Stimulated activated CD4-positive, alpha-beta T cell treated with anti-CD3 and anti-CD28 coated beads, TNF-alpha, amount 100 ng/mL, for 4 hours (primary cell): ENCODE data around the gene FCN3.

ENCODE experiments used
- DNase-seq, 3 experiments: peaks; one replicate each; pipeline ENCODE4 v3.0.0-alpha.2; 2020; ENCODE audit warnings: low read depth in 3 of 3

FCN3 gene

GRCh38 chr1:27380224-27380623 lies 5.6 kb upstream of the FCN3 start:
- no peak for DNase-seq

DNA sequence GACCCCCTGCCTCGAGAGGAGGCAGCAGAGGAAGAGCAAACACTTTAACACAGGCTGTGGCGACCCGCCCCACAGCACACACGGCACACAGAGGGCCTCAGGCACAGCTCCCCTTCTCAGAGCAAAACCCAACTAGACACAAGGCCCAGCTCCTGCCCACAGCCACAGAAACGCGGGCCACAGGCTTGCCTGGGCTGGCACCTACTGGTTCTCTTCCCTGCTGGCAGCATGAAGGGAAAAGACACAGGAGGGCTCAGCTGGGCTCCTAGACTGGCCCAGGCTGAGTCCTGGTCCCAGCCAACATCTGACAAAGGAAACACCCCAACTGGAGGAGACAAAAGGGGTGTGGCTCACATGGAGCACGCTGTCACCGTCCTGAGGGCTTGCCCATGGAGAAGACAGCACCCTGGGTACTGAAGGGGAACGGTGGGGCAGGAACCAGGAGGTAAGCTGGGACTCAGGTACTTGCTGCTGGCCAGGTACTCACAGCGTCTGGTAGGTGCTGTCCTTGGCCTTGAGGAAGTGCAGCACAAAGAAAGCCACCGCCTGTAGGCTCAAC lies 5.0 kb upstream of the FCN3 start:
- DNase-seq = no peak

DNA sequence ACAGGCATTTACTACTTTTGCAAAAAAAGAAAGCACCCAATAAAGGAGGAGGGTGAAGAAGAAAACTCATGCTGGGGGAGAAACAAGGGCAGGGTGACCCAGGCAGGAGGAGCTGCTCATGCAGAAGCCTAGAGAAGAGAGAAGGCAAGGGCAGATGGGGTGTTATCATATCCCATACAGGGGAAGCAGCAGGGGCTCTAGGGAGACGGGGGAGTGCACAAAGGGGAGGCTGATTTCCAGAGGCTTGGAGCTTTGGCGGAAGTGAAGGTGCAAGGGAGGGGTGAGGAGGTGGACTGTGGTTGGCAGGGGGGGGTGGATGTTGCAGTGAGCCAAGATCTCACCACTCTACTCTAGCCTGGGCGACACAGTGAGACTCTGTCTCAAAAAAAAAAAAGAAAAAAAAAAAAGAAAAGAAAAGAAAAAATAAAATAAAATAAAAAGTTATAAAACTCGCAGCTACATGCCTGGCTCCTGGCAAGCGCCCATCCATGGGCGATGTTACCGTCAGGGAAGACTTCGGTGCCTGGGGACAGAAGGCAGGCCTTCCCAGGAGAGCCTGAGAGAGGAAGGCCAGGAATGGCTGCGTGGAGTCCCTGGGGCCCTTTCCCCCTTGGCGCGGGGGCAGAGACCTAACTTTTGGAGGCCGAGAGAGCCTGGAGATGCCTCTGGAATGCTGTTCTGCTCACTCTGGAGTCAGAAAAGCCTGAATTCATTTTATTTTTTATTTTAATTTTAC lies 3.3 kb upstream of the FCN3 start:
- DNase-seq = no peak

DNA sequence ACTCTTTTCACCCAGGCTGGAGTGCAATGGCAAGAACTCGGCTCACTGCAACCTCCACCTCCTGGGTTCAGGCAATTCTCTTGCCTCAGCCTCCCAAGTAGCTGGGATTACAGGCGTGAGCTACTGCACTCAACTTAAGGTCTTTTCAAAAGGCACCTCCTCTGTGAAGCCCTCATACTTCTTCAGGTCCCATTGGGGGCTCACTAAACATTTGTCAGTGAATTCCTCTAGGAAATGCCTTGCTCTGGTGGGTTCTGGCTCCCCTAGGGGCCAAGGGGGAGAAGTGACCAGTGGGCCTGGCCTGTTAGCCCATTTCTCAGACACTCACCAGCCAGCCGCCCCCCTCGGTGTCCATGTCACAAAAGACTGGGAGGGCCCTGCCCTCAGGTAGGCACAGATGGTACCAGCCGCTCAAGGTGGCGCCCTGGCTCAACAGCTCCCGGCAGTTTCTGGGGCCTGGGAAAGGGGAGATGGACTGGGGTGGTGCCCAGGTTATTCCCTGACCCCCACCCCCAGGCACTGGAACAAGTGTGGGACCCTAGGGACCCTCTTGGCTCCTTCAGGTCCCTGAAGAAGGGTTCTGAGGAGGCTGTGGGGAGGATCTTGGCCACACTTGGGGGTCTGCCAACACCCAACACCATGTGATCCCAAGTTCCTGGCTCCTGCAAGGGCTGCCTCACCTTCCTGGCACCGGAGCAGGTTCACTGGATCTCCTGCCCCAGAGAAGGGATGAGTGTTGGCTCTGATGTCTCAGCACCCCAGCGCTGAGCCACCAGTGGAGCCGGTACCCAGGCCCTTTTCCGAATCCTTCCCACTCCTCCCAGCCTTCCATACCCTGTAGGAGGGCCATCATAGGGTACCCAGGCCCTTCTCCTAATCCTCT lies 1.6 kb downstream of the FCN3 start:
- no peak for DNase-seq

DNA sequence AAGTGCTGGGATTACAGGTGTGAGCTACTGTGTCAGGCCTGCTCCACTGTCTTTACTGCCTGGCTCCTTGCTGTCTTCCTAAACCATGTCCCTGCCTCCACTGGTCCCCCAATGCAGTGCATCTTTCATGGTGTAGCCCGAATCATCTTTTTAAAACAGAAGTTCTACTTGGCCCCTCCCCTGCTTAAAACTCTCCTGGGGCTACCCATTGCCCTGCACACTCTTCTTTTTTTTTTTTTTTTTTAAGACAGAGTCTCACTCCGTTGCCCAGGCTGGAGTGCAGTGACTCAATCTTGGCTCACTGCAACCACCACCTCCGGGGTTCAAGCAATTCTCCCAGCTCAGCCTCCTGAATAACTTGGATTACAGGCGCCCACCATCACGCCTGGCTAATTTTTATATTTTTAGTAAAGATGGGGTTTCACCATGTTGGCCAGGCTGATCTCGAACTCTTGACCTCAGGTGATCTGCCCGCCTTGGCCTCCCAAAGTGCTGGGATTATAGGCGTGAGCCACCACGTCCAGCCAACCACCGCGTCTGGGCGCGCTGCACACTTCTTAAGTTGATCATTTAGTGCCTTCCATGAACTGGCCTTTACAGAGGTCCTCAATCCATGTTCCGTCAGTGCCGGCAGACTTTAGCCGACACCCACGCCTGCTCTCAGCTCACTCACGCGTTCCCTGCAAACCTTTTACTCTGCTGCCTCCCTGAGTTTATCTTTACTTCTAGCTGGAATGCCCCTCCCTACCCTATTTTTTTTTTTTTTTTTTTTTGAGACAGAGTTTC lies 2.4 kb downstream of the FCN3 start:
- DNase-seq = no peak

DNA sequence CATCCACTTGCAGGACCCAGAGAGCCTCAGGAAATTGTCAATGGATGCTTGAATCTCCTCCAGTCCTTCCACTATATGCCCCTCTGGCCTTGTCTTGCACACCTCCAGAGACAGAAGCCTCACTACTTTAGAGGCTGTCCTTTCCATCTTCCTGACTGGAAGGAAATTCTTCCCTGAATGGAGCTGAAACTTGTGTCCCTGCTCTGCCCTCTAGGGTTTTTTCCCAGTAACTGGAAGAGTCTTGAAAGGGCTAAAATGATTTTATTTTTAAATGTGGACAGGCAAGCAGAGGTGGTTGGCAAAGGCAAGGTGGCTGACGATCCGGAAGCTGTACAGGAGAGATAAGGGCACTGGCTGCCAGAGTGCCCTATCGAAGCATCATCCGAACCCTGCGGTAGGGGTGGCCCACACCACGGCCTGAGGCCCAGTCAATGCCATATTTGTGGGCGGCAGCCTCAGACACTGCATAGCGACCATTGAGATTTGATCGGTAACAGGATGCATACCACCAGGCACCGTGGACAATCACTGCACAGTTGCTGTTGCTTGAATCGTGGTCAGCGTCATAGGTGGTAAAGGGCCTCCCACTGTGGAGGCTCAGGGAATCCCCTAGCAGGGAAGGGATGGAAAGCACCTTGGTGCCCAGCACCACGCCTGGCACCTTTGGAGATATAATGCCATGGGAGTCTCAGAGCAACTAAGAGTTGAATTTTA lies 5.6 kb downstream of the FCN3 start:
- DNase-seq = no peak

GRCh38 chr1:27367160-27367650 lies 7.4 kb downstream of the FCN3 start:
- no peak for DNase-seq

DNA sequence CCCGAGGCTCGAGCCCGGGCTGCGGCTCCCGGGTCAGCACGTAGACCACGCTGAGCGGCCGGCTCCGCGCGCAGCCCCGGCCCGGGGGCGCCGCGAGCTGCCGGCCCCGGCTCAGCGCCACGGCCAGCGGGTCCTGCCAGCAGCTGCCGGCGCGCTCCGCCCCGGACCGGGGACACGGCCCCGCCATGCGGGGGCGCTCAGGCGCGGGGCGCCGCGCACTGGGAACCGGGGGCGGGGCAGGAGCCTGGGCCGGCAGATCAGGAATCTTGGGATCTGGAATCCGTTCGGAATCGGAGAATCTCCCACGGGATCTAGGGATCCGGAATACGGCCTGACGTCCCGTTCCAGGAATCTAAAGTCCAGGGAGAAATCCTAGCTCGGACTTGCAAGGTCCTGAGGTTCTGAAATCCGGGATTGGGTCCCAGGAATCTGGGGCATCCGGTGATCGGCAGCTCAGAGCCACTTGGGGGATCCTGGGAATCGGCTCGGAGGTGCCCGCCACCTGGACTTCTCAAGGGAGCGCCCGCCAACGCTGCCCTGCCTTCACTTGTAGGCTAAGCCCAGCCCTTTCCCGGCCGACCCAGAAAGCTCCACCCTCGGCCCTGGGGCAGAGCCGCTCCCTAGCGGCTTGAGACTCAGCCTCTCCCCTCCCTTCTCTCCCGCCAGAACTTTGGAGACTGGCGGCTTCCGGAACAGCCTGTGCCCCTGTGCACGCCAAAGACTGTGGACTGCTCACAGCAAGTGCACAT lies 8.0 kb downstream of the FCN3 start, which contains the start of gene MAP3K6:
Gene MAP3K6 (minus strand): TSS at position 551 of the 749 bp plus-strand sequence. CDS start 364 bp downstream, at position 187.
- no peak for DNase-seq

DNA sequence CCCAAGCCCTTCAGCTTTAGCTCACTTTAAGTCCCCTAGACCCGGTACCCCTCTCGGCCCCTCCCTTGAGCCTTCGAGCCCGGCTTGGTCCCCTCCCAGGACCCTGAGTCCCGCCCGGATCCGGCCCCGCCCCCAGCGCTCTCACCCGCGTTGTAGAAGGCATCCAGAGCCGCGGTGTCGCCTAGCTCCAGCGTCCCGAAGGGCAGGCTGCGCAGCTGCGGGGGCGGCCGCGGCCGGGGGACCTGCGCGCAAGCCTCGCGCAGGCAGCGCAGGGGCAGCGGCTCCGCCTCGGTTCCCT lies 8.6 kb downstream of the FCN3 start:
- peak; percentile 45 to 63 (median 45) for DNase-seq

DNA sequence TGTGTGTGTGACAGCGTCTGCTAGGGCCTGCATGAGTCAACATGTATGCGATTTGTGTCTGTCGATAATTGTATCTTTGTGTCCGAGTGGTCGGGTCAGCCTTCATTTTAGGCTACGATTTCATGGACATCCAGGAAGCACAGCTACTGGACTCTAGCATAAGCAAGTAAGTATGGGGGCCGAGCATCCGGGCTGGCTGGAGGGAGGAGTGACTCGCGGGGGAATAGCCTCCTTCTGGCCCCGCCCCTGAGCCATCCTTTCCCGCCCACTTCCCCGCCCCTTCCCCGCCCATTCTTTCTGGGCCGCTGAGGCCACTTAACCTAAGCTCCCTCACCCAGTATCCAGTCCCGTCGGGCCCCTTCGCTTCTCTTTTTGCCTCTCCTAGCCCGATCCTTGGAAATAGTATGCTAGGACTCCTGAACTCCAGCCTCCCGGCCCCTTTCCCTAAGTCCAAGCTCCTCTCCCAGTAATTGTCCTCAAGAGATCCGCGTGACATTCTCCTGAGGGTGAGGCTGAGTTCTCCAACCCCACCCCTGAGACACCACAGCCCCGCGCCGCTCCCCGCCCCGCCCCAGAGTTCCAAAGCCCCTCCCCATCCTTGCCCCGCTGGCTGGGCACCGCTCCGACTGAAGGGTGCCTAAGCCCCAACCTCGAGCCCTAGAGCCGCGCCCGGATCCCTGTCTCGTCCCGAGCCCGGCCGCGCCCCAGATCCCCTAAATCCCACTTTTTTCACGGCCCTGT lies 9.1 kb downstream of the FCN3 start:
- DNase-seq = peak; percentile 64 to 67 (median 64)

GRCh38 chr1:27364696-27365371 lies 9.8 kb downstream of the FCN3 start:
- DNase-seq = no peak

DNA sequence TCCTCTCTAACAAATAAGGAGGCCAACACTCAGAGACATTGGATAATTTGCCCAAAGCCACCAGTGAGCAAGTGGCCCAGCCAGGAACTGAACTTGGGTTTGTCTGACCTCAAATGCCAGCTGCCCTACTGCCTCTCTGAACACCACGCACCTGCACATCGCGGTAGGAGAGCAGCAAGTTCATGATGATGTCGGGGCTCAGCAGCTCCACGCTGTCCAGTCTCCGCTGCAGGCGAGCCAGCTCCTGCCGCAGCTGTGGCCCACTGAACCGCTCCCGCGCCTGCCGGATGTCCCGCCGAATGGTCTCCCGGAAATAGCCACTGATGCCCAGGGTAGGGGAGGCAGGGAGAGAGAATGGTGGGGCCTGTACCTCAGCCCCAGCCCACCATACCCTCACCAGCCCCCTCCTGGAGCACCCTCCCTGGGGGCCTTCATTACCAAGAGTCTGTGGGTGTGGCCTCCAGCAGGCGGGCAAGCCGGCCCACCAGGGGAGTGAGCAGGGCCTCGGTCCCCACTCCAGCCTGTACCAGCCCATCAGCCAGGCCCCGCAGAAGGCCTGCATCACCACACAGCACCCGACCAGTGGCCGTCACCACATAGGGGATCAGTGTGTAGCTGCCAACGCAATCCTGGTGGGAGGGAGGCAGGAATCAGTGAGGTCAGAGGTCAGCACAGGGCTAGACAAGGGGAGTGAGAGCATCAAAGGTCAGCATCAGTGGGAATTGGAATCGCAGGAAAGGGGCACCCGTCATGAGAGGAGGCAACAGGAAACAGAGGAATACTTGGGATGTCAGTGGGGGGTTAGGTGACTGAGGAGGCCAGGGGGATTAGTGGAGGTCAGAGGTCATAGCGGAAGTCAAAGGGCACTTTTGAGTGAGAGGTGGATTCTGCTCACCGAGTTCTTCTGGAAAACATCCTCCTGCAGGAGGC lies 10.6 kb downstream of the FCN3 start:
- DNase-seq = no peak

GRCh38 chr1:27361553-27361952 lies 13.1 kb downstream of the FCN3 start:
- no peak for DNase-seq

DNA sequence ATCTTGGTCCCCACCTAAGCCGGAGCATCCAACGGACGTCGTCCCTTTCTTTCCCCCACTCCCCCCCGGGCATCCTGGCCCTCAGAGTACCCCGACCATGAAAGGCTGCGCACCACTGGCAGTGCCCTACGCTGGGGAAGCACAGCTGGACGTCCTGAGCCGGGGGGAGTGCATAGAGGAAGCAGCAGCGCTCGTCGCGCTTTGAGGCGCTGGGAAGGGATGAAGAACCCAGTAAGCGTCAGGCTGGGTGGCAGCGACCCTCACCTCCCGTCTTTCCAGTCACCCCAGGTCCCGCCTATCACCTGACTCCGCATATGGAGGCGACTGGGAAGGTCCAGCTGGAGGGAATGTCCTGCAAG lies 13.6 kb downstream of the FCN3 start:
- no peak for DNase-seq

DNA sequence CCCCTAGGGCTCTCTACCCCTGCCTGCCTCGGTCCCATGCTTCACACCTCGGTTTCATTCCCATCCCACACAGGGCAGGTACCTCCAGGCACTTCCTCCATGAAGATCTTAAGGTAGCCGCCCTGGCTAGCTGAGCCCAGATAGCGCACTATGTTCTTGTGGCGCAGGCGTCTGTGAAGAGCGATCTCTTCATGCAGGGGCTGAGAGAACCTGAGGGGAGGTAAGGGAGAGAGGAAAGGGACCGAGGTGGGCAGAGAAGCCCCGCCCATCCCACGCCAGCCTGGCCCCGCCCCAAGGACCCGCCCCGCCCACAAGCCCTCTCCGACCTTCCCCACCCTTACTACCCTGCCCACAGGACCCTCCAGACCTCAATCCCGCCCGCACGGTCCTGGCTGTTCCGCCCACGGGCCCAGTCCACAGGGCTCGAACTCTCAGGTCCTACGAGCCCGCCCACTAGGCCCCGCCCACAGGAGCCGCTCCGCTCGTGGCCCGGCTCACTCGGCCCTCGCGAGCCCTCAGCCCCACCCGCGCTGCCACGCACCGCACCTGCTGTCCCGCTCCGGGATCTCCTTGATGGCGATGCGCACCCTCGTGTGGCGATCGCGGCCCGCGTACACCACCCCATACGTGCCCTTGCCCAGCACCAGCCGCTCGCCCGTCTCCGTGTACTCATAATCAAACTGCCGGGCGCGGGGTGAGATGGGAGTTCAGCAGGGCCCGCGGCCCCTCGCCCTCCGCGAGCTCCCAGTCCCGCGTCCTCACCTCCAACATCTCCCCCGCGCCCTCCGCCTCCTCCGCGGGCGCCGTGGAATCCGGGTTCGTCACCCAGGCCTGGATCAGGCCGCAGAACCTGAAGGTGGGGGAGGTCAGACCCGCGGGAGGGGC lies 14.2 kb downstream of the FCN3 start:
- peak in 2 of 3 experiments; percentile 27 to 30 for DNase-seq

DNA sequence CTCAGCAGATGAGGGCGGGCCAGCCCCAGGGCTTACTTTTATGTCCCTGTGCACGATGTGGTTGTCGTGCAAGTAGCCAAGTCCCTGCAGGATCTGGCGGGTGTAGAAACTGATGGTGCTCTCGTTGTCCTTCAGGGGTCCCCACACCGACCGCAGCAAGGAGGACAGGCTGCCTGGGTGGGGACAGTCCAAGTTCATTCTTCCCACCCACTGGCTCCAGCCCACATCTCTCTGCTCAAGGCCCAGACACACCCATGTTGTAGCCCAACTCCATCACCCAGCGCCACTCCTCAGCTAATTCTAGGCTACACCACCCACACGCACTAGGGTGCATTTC lies 14.8 kb downstream of the FCN3 start:
- no peak for DNase-seq

DNA sequence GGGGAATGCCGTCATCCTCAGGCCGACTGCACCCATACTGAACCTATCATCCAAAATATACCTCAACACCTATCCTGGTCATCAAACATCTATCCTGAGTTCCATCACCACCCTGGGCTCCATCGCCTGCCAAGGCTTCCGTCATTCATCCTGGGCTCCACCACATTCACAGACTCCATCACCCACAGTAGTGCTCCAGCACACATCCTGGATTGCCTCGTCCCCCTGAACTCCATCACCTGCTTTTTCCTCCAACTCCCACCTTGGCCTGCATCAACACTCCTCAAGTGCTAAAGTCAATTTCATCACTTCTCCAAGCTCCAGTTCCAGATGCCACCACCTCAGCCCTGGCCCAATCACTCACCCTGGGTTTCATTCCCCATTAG lies 15.7 kb downstream of the FCN3 start:
- no peak for DNase-seq
